Measurements from ENCODE around the gene SSUH2. TPM values are rescaled to one million over a fixed set of nuclear protein-coding genes. Genes with fewer than 3 reads are reported as not detected.

Gene SSUH2
- total and polyA plus RNA-seq, 9 of the 15 experiments (the other 6 are each of a cell fraction or from before 2014, with no cell fraction given) = 0.04 to 0.17 (median 0.04) TPM; not detected in 6

DNA sequence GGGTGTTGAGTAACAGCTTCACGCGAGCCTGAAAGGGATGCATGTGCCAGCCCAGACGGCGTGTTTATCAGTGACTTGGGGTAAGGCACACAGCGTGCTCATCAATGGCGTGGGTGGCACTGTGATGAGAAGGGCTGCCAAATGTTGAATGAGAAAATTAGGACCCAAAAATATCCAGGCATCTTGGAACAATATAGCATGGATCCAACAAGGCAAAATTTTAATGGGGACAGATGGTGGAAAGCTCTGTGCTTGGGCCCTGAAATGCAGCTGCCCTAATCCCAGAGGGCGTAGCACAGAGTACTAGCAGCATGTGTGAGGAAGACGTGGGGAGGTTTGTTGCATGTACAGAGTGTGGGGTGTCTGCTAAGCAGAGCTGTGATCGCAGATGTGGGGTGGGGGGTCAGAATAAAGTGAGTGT lies 48.9 kb downstream of the SSUH2 start:
- ChIA-PET CTCF (ENCODE audit: low intra/inter-chr PET ratio) (no interaction called here), POLR2A (interaction anchor here (0.7 to 1.4 kb wide), 4 partner anchors 11 to 535 kb away, joined by 3 to 4 read pairs (median 3); no protein-coding TSS in a partner anchor)
- peaks cover 0 to 23% of the 10 kb centered on the region in 2 experiments; a peak in 3 of 5 replicates for H3K27me3 ChIP-seq (ENCODE audit: control insufficient read depth in 2 of 2, insufficient read depth in 2 of 2, low read length in 2 of 2)
- H3K9me1 ChIP-seq (ENCODE audit: control insufficient read depth, insufficient read depth, low read length) = no peaks in the 10 kb centered on the region
- H4K20me1 ChIP-seq (replicated peaks; ENCODE audit: control insufficient read depth, insufficient read depth, low read length) = no peaks in the 10 kb centered on the region
- BruUV-seq (replicated peaks) = no TSS peak
- no peak overlapping the region for H2AFZ ChIP-seq (ENCODE audit: low read depth, low read length)
- H3K4me2 ChIP-seq (ENCODE audit: insufficient read depth, low read length) = no peak overlapping the region
- in situ Hi-C loops (cut with MboI) (no loop called here), intact Hi-C loops (cut with micrococcal nuclease) (no loop called here)
- ATAC-seq = no peak
- 0% methylated on average over 9 of the region's 9 CpGs for WGBS (ENCODE audit: insufficient coverage, low coverage, missing lambda C conversion rate)
- no peaks in the 10 kb centered on the region for H3K79me2 ChIP-seq (ENCODE audit: control insufficient read depth, insufficient read depth, low read length)
- no peak overlapping the region for H3K9ac ChIP-seq (ENCODE audit: insufficient read depth in 1 of 2, low read depth in 2 of 2, low read length in 2 of 2)
- H3K36me3 ChIP-seq (ENCODE audit: control insufficient read depth, insufficient read depth, low read length) = no peaks in the 10 kb centered on the region
- no peak for FAIRE-seq
- no peak overlapping the region for H3K27ac ChIP-seq (ENCODE audit: extremely low read depth, low read depth, low read length)
- no peak for DNase-seq (ENCODE audit: extremely low read depth in 1 of 4, low spot score in 3 of 4)
- no peaks in the 10 kb centered on the region for H3K4me1 ChIP-seq (replicated peaks in 1 of 2; ENCODE audit: control insufficient read depth in 2 of 2, insufficient read depth in 2 of 2, low read length in 2 of 2)
- H3K4me3 ChIP-seq = no peak overlapping the region
- H3K9me3 ChIP-seq (replicated peaks; ENCODE audit: control insufficient read depth, insufficient read depth, low read depth, low read length) = no peaks in the 10 kb centered on the region
- TF ChIP-seq CHD2 (IDR thresholded peaks at IDR 0.05; ENCODE audit: low read depth, low read length) (no peak), POLR2A (conservative IDR thresholded peaks at IDR 0.05) (no peak), CHD1 (IDR thresholded peaks at IDR 0.05; ENCODE audit: low read length) (no peak), EGR1 (conservative IDR thresholded peaks at IDR 0.05) (no peak), NR2C1 (IDR thresholded peaks at IDR 0.05) (no peak), NR2C1 (tag; IDR thresholded peaks at IDR 0.05) (no peak), MAFK (IDR thresholded peaks at IDR 0.05; ENCODE audit: low read length) (no peak)
- TF ChIP-seq, protein P1, sequence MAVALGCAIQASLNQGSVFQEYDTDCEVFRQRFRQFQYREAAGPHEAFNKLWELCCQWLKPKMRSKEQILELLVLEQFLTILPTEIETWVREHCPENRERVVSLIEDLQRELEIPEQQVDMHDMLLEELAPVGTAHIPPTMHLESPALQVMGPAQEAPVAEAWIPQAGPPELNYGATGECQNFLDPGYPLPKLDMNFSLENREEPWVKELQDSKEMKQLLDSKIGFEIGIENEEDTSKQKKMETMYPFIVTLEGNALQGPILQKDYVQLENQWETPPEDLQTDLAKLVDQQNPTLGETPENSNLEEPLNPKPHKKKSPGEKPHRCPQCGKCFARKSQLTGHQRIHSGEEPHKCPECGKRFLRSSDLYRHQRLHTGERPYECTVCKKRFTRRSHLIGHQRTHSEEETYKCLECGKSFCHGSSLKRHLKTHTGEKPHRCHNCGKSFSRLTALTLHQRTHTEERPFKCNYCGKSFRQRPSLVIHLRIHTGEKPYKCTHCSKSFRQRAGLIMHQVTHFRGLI (CRISPR knock-in tag; IDR thresholded peaks at IDR 0.05) = no peak
- TF ChIP-seq, protein P2, sequence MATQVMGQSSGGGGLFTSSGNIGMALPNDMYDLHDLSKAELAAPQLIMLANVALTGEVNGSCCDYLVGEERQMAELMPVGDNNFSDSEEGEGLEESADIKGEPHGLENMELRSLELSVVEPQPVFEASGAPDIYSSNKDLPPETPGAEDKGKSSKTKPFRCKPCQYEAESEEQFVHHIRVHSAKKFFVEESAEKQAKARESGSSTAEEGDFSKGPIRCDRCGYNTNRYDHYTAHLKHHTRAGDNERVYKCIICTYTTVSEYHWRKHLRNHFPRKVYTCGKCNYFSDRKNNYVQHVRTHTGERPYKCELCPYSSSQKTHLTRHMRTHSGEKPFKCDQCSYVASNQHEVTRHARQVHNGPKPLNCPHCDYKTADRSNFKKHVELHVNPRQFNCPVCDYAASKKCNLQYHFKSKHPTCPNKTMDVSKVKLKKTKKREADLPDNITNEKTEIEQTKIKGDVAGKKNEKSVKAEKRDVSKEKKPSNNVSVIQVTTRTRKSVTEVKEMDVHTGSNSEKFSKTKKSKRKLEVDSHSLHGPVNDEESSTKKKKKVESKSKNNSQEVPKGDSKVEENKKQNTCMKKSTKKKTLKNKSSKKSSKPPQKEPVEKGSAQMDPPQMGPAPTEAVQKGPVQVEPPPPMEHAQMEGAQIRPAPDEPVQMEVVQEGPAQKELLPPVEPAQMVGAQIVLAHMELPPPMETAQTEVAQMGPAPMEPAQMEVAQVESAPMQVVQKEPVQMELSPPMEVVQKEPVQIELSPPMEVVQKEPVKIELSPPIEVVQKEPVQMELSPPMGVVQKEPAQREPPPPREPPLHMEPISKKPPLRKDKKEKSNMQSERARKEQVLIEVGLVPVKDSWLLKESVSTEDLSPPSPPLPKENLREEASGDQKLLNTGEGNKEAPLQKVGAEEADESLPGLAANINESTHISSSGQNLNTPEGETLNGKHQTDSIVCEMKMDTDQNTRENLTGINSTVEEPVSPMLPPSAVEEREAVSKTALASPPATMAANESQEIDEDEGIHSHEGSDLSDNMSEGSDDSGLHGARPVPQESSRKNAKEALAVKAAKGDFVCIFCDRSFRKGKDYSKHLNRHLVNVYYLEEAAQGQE (IDR thresholded peaks at IDR 0.05; ENCODE audit: borderline replicate concordance) = no peak
- TF ChIP-seq, protein P2 (CRISPR knock-in tag; IDR thresholded peaks at IDR 0.05; ENCODE audit: low read depth) = no peak
- TF ChIP-seq, protein P3, sequence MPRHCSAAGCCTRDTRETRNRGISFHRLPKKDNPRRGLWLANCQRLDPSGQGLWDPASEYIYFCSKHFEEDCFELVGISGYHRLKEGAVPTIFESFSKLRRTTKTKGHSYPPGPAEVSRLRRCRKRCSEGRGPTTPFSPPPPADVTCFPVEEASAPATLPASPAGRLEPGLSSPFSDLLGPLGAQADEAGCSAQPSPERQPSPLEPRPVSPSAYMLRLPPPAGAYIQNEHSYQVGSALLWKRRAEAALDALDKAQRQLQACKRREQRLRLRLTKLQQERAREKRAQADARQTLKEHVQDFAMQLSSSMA (CRISPR knock-in tag; IDR thresholded peaks at IDR 0.05) = no peak
- TF ChIP-seq, protein P4, sequence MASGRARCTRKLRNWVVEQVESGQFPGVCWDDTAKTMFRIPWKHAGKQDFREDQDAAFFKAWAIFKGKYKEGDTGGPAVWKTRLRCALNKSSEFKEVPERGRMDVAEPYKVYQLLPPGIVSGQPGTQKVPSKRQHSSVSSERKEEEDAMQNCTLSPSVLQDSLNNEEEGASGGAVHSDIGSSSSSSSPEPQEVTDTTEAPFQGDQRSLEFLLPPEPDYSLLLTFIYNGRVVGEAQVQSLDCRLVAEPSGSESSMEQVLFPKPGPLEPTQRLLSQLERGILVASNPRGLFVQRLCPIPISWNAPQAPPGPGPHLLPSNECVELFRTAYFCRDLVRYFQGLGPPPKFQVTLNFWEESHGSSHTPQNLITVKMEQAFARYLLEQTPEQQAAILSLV (tag; IDR thresholded peaks at IDR 0.05) = no peak
- TF ChIP-seq, protein P5, sequence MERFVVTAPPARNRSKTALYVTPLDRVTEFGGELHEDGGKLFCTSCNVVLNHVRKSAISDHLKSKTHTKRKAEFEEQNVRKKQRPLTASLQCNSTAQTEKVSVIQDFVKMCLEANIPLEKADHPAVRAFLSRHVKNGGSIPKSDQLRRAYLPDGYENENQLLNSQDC (CRISPR knock-in tag; IDR thresholded peaks at IDR 0.05) = no peak

Measured in K562 (cell line).